NT2/D1 (cell line): ENCODE measurements around the gene ENGASE.

Experiments used
- YY1 ChIP-seq: IDR thresholded peaks from 2 replicates; pipeline ENCODE4 v1.6.1; 2011; ENCODE audit not compliant: insufficient read length, insufficient read depth
- ZNF274 ChIP-seq: IDR thresholded peaks from 2 replicates; pipeline ENCODE4 v1.6.1; 2011; ENCODE audit warnings: mild to moderate bottlenecking, low read depth, low read length

- TF ChIP-seq ZNF274: no peak
- no peak for TF ChIP-seq YY1
These were observed 22.5 kb upstream of the ENGASE start for GRCh38 chr17:79052131-79052530.
